ENCODE measurements around the gene IL1RAPL1. TPM values are rescaled to one million over a fixed set of nuclear protein-coding genes. Genes with fewer than 3 reads are reported as not detected.

The IL1RAPL1 gene
- total and polyA plus RNA-seq, 2 experiments from 2014 or later: 0.18 to 0.49 TPM

- Mint-ChIP-seq H3K4me1 (peaks cover 8% of the 10 kb centered on the region; the same call in 2 of the 3 replicates), H3K27ac (no peak overlapping the region), H3K9me3 (no peaks in the 10 kb centered on the region), H3K4me3 (no peak overlapping the region), H3K27me3 (ENCODE audit: insufficient read depth, low read depth, poor library complexity) (no peaks in the 10 kb centered on the region), H3K36me3 (ENCODE audit: low read depth) (no peaks in the 10 kb centered on the region)
- Histone ChIP-seq H3K4me3 (no peak overlapping the region), H3K9me2 (ENCODE audit: insufficient read depth) (no peaks in the 10 kb centered on the region), H2AFZ (no peak overlapping the region), H3K27me3 (ENCODE audit: insufficient read depth) (no peaks in the 10 kb centered on the region), H3K27ac (ENCODE audit: low read depth) (no peak overlapping the region), H3F3A (replicated peaks; ENCODE audit: low read depth) (no peaks in the 10 kb centered on the region), H3K79me2 (replicated peaks; ENCODE audit: insufficient read depth) (no peaks in the 10 kb centered on the region), H4K20me1 (replicated peaks; ENCODE audit: insufficient read depth) (no peaks in the 10 kb centered on the region), H3K4me1 (ENCODE audit: insufficient read depth) (no peaks in the 10 kb centered on the region), H3K4me2 (no peak overlapping the region), H3K36me3 (ENCODE audit: insufficient read depth) (no peaks in the 10 kb centered on the region)
- ATAC-seq (no peak), DNase-seq (ENCODE audit: low spot score) (no peak)
- TF ChIP-seq ZNF331 (CRISPR knock-in tag; IDR thresholded peaks at IDR 0.05; ENCODE audit: low read depth): no peak
- TF ChIP-seq POLR2AphosphoS5 (IDR thresholded peaks at IDR 0.05; ENCODE audit: low read depth): no peak
- TF ChIP-seq, protein P1, sequence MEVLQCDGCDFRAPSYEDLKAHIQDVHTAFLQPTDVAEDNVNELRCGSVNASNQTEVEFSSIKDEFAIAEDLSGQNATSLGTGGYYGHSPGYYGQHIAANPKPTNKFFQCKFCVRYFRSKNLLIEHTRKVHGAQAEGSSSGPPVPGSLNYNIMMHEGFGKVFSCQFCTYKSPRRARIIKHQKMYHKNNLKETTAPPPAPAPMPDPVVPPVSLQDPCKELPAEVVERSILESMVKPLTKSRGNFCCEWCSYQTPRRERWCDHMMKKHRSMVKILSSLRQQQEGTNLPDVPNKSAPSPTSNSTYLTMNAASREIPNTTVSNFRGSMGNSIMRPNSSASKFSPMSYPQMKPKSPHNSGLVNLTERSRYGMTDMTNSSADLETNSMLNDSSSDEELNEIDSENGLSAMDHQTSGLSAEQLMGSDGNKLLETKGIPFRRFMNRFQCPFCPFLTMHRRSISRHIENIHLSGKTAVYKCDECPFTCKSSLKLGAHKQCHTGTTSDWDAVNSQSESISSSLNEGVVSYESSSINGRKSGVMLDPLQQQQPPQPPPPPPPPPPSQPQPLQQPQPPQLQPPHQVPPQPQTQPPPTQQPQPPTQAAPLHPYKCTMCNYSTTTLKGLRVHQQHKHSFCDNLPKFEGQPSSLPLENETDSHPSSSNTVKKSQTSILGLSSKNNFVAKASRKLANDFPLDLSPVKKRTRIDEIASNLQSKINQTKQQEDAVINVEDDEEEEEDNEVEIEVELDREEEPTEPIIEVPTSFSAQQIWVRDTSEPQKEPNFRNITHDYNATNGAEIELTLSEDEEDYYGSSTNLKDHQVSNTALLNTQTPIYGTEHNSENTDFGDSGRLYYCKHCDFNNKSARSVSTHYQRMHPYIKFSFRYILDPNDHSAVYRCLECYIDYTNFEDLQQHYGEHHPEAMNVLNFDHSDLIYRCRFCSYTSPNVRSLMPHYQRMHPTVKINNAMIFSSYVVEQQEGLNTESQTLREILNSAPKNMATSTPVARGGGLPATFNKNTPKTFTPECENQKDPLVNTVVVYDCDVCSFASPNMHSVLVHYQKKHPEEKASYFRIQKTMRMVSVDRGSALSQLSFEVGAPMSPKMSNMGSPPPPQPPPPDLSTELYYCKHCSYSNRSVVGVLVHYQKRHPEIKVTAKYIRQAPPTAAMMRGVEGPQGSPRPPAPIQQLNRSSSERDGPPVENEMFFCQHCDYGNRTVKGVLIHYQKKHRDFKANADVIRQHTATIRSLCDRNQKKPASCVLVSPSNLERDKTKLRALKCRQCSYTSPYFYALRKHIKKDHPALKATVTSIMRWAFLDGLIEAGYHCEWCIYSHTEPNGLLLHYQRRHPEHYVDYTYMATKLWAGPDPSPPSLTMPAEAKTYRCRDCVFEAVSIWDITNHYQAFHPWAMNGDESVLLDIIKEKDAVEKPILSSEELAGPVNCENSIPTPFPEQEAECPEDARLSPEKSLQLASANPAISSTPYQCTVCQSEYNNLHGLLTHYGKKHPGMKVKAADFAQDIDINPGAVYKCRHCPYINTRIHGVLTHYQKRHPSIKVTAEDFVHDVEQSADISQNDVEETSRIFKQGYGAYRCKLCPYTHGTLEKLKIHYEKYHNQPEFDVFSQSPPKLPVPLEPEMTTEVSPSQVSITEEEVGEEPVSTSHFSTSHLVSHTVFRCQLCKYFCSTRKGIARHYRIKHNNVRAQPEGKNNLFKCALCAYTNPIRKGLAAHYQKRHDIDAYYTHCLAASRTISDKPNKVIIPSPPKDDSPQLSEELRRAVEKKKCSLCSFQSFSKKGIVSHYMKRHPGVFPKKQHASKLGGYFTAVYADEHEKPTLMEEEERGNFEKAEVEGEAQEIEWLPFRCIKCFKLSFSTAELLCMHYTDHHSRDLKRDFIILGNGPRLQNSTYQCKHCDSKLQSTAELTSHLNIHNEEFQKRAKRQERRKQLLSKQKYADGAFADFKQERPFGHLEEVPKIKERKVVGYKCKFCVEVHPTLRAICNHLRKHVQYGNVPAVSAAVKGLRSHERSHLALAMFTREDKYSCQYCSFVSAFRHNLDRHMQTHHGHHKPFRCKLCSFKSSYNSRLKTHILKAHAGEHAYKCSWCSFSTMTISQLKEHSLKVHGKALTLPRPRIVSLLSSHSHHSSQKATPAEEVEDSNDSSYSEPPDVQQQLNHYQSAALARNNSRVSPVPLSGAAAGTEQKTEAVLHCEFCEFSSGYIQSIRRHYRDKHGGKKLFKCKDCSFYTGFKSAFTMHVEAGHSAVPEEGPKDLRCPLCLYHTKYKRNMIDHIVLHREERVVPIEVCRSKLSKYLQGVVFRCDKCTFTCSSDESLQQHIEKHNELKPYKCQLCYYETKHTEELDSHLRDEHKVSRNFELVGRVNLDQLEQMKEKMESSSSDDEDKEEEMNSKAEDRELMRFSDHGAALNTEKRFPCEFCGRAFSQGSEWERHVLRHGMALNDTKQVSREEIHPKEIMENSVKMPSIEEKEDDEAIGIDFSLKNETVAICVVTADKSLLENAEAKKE (CRISPR knock-in tag; IDR thresholded peaks at IDR 0.05): no peak
Measured at GRCh38 chrX:29468911-29469494, 881.8 kb downstream of the IL1RAPL1 start.

- H3K9me2 ChIP-seq (ENCODE audit: insufficient read depth): no peaks in the 10 kb centered on the region
- H3K27ac ChIP-seq (ENCODE audit: low read depth): no peak overlapping the region
- Mint-ChIP-seq H3K36me3 (ENCODE audit: low read depth) (no peaks in the 10 kb centered on the region), H3K27ac (no peak overlapping the region), H3K4me3 (no peak overlapping the region), H3K4me1 (peaks cover 8% of the 10 kb centered on the region; the same call in 2 of the 3 replicates), H3K9me3 (no peaks in the 10 kb centered on the region), H3K27me3 (ENCODE audit: insufficient read depth, low read depth, poor library complexity) (no peaks in the 10 kb centered on the region)
- no peak for ATAC-seq
- H3K79me2 ChIP-seq (replicated peaks; ENCODE audit: insufficient read depth): no peaks in the 10 kb centered on the region
- H3K4me2 ChIP-seq: no peak overlapping the region
- H3K36me3 ChIP-seq (ENCODE audit: insufficient read depth): no peaks in the 10 kb centered on the region
- H3K4me1 ChIP-seq (ENCODE audit: insufficient read depth): no peaks in the 10 kb centered on the region
- H3F3A ChIP-seq (replicated peaks; ENCODE audit: low read depth): no peaks in the 10 kb centered on the region
- no peaks in the 10 kb centered on the region for H3K27me3 ChIP-seq (ENCODE audit: insufficient read depth)
- no peak overlapping the region for H2AFZ ChIP-seq
- H3K4me3 ChIP-seq: no peak overlapping the region
- H4K20me1 ChIP-seq (replicated peaks; ENCODE audit: insufficient read depth): no peaks in the 10 kb centered on the region
- no peak for DNase-seq (ENCODE audit: low spot score)
- TF ChIP-seq EZH2 (IDR thresholded peaks at IDR 0.05; ENCODE audit: low read depth, unreplicated experiment): no peak
- no peak for TF ChIP-seq EZH2phosphoT487 (IDR thresholded peaks at IDR 0.05; ENCODE audit: unreplicated experiment)
- TF ChIP-seq ETS1 (IDR thresholded peaks at IDR 0.05): no peak
- TF ChIP-seq ZNF114 (CRISPR knock-in tag; IDR thresholded peaks at IDR 0.05): no peak
- TF ChIP-seq ZNF331 (CRISPR knock-in tag; IDR thresholded peaks at IDR 0.05; ENCODE audit: low read depth): no peak
- no peak for TF ChIP-seq CREB1 (CRISPR knock-in tag; IDR thresholded peaks at IDR 0.05; ENCODE audit: low read depth)
- TF ChIP-seq STAT1 (IDR thresholded peaks at IDR 0.05; ENCODE audit: unreplicated experiment): no peak
- TF ChIP-seq JUNB (IDR thresholded peaks at IDR 0.05; ENCODE audit: unreplicated experiment): no peak
- no peak for TF ChIP-seq POLR2AphosphoS5 (IDR thresholded peaks at IDR 0.05; ENCODE audit: low read depth)
- TF ChIP-seq, protein P2, sequence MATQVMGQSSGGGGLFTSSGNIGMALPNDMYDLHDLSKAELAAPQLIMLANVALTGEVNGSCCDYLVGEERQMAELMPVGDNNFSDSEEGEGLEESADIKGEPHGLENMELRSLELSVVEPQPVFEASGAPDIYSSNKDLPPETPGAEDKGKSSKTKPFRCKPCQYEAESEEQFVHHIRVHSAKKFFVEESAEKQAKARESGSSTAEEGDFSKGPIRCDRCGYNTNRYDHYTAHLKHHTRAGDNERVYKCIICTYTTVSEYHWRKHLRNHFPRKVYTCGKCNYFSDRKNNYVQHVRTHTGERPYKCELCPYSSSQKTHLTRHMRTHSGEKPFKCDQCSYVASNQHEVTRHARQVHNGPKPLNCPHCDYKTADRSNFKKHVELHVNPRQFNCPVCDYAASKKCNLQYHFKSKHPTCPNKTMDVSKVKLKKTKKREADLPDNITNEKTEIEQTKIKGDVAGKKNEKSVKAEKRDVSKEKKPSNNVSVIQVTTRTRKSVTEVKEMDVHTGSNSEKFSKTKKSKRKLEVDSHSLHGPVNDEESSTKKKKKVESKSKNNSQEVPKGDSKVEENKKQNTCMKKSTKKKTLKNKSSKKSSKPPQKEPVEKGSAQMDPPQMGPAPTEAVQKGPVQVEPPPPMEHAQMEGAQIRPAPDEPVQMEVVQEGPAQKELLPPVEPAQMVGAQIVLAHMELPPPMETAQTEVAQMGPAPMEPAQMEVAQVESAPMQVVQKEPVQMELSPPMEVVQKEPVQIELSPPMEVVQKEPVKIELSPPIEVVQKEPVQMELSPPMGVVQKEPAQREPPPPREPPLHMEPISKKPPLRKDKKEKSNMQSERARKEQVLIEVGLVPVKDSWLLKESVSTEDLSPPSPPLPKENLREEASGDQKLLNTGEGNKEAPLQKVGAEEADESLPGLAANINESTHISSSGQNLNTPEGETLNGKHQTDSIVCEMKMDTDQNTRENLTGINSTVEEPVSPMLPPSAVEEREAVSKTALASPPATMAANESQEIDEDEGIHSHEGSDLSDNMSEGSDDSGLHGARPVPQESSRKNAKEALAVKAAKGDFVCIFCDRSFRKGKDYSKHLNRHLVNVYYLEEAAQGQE (IDR thresholded peaks at IDR 0.05; ENCODE audit: unreplicated experiment): no peak
- no peak for TF ChIP-seq NANOG (IDR thresholded peaks at IDR 0.05; ENCODE audit: borderline replicate concordance)
Measured at GRCh38 chrX:29470030-29470429, 882.8 kb downstream of the IL1RAPL1 start.

All from GM23338 (cell line).